Rectal smooth muscle tissue (tissue), 1 donor: ENCODE data around the gene AKIRIN2.
"Not testable (repeated sequence)": the region's sequence is repeated elsewhere in the genome, so short reads cannot be mapped to it uniquely, and the experiment has no call there.

Experiments
- H3K27ac ChIP-seq: one replicate; pipeline ENCODE4 v1.7.0; 2013; ENCODE audit warnings: low read depth, low read length, inconsistent platforms
- H3K27me3 ChIP-seq: one replicate; pipeline ENCODE4 v1.7.0; 2013; ENCODE audit warnings: low read length; ENCODE audit not compliant: control insufficient read depth, insufficient read depth
- H3K36me3 ChIP-seq: one replicate; pipeline ENCODE4 v1.7.0; 2013; ENCODE audit warnings: low read length; ENCODE audit not compliant: control insufficient read depth, insufficient read depth
- H3K4me1 ChIP-seq: one replicate; pipeline ENCODE4 v1.7.0; 2013; ENCODE audit warnings: low read length; ENCODE audit not compliant: control insufficient read depth, insufficient read depth
- H3K4me3 ChIP-seq: one replicate; pipeline ENCODE4 v1.7.0; 2013; ENCODE audit warnings: low read length
- H3K9ac ChIP-seq: one replicate; pipeline ENCODE4 v1.7.0; 2013; ENCODE audit warnings: low read length

The AKIRIN2 gene

GRCh38 chr6:87729965-87730719, 28.1 kb upstream of the AKIRIN2 start:
- H3K27ac ChIP-seq = no peak overlapping the region

GRCh38 chr6:87728706-87729105, 26.7 kb upstream of the AKIRIN2 start:
- Histone ChIP-seq H3K27me3 (no peaks in the 10 kb centered on the region), H3K9ac (no peak overlapping the region), H3K27ac (no peak overlapping the region), H3K4me3 (no peak overlapping the region), H3K36me3 (no peaks in the 10 kb centered on the region), H3K4me1 (peaks cover 2% of the 10 kb centered on the region)

More at GRCh38 chr6:87729965-87730719, 28.1 kb upstream of the AKIRIN2 start:
- H3K4me3 ChIP-seq = no peak overlapping the region
- H3K9ac ChIP-seq = no peak overlapping the region
- H3K27me3 ChIP-seq = no peaks in the 10 kb centered on the region
- peaks cover 2% of the 10 kb centered on the region for H3K4me1 ChIP-seq
- no peaks in the 10 kb centered on the region for H3K36me3 ChIP-seq

GRCh38 chr6:87724983-87725811, 23.2 kb upstream of the AKIRIN2 start:
- Histone ChIP-seq H3K4me3 (no peak overlapping the region), H3K9ac (no peak overlapping the region), H3K4me1 (no peaks in the 10 kb centered on the region), H3K27ac (no peak overlapping the region), H3K27me3 (no peaks in the 10 kb centered on the region), H3K36me3 (no peaks in the 10 kb centered on the region)

GRCh38 chr6:87723170-87724078, 21.4 kb upstream of the AKIRIN2 start:
- Histone ChIP-seq H3K4me1 (no peaks in the 10 kb centered on the region), H3K4me3 (no peak overlapping the region), H3K36me3 (no peaks in the 10 kb centered on the region), H3K9ac (no peak overlapping the region), H3K27ac (no peak overlapping the region), H3K27me3 (no peaks in the 10 kb centered on the region)

GRCh38 chr6:87722540-87723169, 20.6 kb upstream of the AKIRIN2 start:
- Histone ChIP-seq H3K27ac (no peak overlapping the region), H3K9ac (no peak overlapping the region), H3K4me1 (no peaks in the 10 kb centered on the region), H3K27me3 (no peaks in the 10 kb centered on the region), H3K4me3 (no peak overlapping the region), H3K36me3 (no peaks in the 10 kb centered on the region)

- Histone ChIP-seq H3K4me3 (no peak overlapping the region), H3K9ac (no peak overlapping the region), H3K36me3 (no peaks in the 10 kb centered on the region), H3K27ac (no peak overlapping the region), H3K4me1 (no peaks in the 10 kb centered on the region), H3K27me3 (no peaks in the 10 kb centered on the region)
These were observed 19.3 kb upstream of the AKIRIN2 start for GRCh38 chr6:87721311-87721710.

GRCh38 chr6:87718662-87719433, 16.8 kb upstream of the AKIRIN2 start:
- Histone ChIP-seq H3K36me3 (no peaks in the 10 kb centered on the region), H3K4me1 (no peaks in the 10 kb centered on the region), H3K9ac (no peak overlapping the region), H3K27ac (no peak overlapping the region), H3K27me3 (no peaks in the 10 kb centered on the region), H3K4me3 (no peak overlapping the region)

GRCh38 chr6:87716928-87717614, 15.0 kb upstream of the AKIRIN2 start:
- H3K27ac ChIP-seq = no peak overlapping the region
- no peak overlapping the region for H3K9ac ChIP-seq
- H3K36me3 ChIP-seq = no peaks in the 10 kb centered on the region
- H3K4me3 ChIP-seq = no peak overlapping the region
- H3K4me1 ChIP-seq = no peaks in the 10 kb centered on the region
- no peaks in the 10 kb centered on the region for H3K27me3 ChIP-seq

GRCh38 chr6:87714093-87714842, 12.2 kb upstream of the AKIRIN2 start:
- Histone ChIP-seq H3K36me3 (no peaks in the 10 kb centered on the region), H3K27ac (no peak overlapping the region), H3K9ac (no peak overlapping the region), H3K4me1 (no peaks in the 10 kb centered on the region), H3K4me3 (no peak overlapping the region), H3K27me3 (no peaks in the 10 kb centered on the region)

GRCh38 chr6:87712713-87713112, 10.7 kb upstream of the AKIRIN2 start:
- H3K4me3 ChIP-seq, H3K27ac ChIP-seq, H3K27me3 ChIP-seq, H3K4me1 ChIP-seq, H3K9ac ChIP-seq, H3K36me3 ChIP-seq: not testable (repeated sequence)
